Right lobe of liver (tissue), 4 donors: ENCODE measurements around the gene TMEM151A.

Source experiments
- CTCF ChIP-seq, 4 donors: fragments of 200-600 bp in 3 of 4; fragments of 450-650 bp in 1 of 4; IDR thresholded peaks; one replicate each; pipeline versions ENCODE4 v1.5.1 to v1.8.0; 2016 to 2022; ENCODE audit warnings: antibody characterized with exemption in 4 of 4, mild to moderate bottlenecking in 2 of 4
- POLR2A ChIP-seq: fragments of 450-650 bp; IDR thresholded peaks from one replicate; pipeline ENCODE4 v1.6.1; 2017; ENCODE audit warnings: antibody characterized with exemption, mild to moderate bottlenecking
- donor health status: DM: no; HTN: no; CAD: no.
- donor health status: DM: no; HTN: no; CAD: no.
- donor health status: DM: no; HTN: yes; CAD: no.

GRCh38 chr11:66264914-66265313 is 26.8 kb upstream of the TMEM151A start:
- TF ChIP-seq CTCF (IDR thresholded peaks at IDR 0.05) (peak in 2 of 4 donors; percentile 3 to 6), POLR2A (no peak)
